HG02970 (cell line): ENCODE measurements around the gene SCN8A.
"Not testable (repeated sequence)": the region's sequence is repeated elsewhere in the genome, so short reads cannot be mapped to it uniquely, and the experiment has no call there.

Experiments
- ATAC-seq: cut with Tn5 transposase; IDR thresholded peaks from one replicate; pipeline ENCODE4 v1.9.1; 2021; ENCODE audit warnings: mild to moderate bottlenecking, moderate library complexity, moderate number of reproducible peaks; ENCODE audit not compliant: unreplicated experiment, low FRiP score

SCN8A gene

DNA sequence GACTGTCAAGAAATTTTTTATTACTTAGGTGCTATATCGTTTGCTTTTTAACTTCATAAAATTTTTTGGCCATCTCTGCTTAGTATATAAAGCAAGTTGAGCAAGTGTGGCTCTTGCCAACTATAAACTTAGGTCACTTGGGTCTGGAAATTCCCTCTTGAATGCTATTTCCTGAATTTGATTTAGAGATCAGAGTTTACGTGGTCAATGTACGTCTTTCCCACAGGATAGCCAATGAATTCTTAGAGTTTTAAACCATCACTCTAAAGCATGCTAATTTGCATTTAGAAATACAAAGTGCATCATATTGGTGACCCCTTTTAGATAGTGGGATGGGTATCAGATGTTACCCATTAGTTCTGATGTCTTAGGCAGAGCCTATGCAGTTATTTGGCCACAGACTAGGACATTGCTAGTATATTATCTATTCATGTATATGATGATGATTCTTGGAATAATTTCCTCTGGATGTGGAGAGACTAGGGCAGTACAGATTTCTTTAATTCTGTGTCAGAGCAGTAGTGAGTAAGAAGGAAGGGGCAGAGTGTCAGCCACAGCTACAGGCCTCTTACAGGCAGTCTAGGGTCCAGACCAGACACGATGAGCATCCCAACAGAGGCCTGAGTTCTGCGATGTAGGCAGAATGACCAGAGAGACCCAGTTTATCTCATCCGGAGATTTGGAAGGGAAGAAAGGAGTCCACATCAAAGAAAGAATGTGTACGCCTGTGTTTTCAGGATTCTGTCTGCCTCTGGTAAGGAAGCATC is 30.3 kb downstream of the SCN8A start:
- no peak for ATAC-seq

DNA sequence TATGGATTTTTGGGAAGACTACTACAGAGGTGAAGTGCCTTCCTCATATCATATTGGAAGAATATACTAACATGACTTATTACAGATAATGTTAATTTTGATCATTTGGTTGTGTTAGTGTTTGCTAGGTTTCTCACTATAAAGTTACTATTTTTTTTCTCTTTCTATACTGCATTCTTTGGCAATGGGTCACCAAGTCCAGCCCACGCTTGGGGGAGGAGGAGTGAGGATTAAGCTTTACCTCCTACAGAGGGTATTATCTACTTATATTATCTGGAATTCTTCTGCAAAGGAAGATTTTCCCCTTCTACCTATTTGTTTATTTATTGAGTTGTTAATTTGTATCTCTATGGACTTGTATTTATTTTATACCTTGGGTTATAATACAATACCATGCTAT is 31.5 kb downstream of the SCN8A start:
- ATAC-seq: no peak

DNA sequence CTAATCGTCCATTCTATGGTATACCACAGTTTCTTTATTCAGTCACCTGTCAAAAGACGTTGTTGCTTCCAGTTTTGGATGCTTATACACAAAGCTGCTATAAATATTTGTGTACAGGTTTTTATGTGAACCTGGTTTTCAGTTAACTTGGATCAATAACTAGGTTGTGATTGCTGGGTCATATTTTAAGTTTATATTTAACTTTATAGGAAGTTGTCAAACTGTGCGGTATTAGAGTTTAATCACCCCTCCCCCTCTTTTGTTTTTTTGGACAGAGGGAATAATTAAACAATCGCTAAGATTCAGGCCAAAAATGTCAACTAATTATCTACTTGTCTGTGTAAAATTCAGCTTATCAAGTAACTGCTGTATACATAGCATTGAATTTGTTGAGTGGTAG is 34.3 kb downstream of the SCN8A start:
- no peak for ATAC-seq

DNA sequence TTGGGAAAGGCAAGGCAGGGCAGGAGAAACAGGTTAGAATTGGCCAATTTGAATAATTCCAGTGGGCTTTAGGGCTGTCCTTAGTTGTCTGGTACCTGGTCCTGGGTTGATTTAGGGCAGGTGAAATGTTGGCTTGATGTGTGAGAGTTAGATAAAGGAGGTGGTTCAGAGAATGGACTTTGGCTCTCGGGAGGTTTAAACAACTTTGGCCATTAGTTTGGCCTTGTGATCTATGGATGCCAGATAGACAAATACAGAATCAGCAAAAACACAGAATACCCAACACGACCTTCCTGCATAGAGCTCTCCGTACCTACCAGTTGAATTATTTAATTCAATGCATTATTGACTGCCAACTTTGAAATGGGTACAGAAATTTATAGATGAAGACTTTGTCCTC is 35.1 kb downstream of the SCN8A start:
- no peak for ATAC-seq

DNA sequence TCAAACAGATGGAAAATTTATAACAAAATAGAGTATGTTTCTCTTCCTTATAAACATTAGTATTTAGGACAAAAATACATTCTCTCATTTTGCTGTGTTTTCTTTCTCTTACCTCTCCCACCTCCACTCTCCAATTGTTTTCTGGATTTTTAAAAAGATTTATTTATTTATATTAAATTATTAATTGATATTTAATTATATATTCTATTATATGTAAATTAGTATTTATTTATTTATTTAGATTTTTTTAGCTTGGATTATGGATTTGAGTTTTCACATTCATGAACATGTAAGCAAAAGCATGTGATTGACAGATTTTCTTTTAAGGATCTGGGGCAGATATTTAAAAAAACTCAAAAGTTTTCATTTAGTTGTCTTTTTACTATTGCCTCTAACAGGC is 35.6 kb downstream of the SCN8A start:
- no peak for ATAC-seq

DNA sequence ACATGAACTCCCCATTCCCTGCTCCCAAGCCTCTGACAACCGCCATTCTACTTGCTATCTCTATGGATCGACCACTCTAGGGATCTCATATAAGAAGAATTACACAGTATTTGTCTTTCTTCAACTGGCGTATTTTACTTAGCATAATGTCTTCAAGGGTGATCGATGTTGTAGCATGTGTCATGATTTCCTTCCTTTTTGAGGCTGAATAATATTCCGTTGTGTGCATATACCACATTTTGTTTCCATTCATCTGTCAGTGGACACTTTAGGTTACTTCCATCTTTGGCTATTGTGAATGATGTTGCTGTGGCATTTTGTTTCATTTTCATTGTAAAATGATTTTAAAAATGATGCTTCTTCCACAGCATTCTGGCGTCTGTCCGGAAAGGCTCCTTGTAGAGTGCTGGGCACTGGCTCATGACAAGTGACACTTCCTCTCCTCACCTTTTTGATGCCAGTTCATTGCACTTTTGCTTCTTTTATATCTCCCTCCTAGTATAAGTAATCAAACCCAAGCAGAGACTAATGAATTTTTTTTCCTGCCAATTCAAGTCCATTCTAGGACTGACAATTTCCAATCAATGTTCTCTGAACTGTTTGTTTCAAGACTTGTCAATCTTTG is 39.3 kb downstream of the SCN8A start:
- ATAC-seq: no peak

DNA sequence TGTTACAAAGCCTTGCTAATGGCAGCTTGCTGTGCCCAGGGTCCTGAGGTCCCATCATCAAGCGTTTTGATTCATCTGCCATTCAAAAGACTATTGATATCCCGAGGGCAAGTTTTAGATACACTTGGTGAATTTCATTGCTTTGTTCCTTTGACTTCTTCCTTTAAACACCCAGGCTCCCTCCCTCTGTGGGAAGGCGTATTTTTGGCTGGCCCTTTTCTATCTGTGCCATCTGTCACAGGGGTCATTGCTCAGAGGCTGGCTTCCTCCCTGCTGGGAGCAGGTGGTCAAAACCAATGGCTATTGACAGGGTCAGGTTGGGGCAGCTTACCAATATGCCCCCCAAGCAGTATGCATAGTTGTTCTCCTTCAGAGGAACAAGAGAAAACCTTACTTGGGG is 40.0 kb downstream of the SCN8A start:
- ATAC-seq: no peak

DNA sequence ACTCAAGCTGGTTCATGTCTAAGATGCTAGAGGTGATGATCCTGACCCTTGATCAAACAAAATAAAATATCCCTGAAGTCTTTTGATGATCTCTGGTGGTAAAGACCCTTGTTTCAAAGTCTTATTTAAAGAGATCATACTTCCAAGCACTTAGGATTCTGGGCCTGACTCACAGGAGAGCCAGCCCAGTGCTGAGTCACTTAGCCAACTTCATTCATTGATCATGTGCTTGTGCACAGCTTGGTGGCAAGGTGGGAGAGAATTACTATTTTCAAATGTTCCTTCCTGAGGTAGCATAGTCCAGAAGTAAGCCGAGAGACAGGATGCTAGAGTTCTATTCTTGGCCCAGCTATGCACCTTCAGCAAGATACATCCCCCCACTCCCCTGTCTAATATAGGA is 40.6 kb downstream of the SCN8A start:
- no peak for ATAC-seq

DNA sequence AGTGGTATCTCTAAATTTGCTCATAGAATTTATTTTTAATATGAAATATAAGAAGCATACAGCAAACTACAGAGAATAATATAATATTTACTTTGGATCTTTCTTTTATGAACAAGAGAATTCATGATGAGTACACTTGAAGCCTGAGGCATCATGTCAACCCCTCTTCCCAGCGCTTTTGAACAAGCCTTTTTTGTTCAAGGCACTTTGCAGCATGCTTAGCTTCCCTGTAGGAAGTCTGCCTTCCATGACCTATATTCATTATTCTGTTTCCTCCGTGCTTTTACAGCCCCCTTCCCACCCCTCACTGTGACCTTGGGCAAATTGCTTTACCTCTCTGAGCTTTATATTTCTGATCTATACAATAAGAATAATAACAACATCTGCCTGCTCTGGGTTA is 41.6 kb downstream of the SCN8A start:
- no peak for ATAC-seq

DNA sequence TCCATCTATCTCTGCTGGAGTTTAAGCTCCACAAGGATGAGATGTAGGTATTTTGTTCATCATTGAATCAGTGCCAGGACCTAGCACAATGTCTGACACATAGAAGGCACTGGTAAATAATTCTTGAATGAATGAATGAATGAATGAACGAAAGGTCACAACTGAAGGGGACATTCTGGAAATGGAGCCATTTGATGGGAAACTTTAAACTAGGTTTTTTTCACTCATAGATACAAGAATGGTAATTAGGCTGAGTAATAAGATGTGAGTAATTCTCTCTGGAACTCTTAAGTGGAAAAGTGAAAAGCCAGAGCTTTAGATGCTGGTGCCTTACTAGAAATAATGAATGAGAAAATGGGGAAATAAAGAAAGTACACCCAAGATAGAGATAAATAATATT is 44.3 kb downstream of the SCN8A start:
- ATAC-seq: no peak

DNA sequence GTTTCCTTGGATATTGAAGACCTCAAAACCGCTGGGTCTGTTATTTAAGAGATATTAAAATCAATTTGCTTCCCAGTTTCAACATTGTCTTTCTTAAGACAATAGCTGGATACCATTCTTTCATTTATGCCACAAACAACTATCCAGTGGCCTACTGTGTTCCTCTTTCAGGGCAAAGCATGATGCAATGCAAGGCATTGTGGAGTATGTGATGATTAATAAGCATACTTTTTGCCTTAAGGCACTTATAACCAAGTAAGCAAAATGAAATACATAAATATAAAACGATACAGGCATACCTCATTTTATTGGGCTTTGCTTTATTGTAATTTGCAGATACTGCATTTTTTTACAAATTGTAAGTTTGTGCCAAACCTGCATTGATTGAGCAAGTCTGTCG is 45.5 kb downstream of the SCN8A start:
- ATAC-seq: no peak

DNA sequence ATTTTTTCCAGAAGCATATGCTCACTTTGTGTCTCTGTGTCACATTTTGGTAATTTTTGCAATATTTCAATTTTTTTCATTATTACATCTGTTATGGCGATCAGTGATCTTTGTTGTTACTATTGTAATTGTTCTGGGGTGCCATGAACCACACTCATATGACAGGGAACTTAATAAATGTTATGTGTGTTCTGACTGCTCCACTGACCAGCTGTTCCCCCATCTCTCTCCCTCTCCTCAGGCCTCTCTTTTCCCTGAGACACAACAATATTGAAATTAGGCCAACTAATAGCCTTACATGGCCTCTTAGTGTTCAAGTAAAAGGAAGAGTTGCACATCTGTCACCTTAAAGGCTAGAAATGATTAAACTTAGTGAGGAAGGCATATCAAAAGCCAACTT is 46.0 kb downstream of the SCN8A start:
- no peak for ATAC-seq

DNA sequence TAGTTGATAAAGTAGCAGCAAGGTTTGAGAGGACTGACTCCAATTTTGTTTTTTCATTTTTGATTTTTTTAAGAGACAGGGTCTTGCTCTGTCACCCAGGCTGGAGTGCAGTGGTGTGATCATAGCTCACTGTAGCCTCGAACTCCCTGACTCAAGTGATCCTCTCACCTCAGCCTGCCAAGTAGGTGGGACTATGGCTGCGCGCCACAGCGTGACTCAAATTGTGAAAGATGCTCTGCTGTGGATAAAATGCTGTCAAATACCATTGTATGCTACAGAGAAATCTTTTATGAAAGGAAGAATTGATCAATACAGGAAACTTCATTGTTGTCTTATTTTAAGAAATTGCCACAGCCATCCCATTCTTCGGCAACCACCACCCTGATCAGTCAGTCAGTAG is 48.3 kb downstream of the SCN8A start:
- ATAC-seq: no peak

DNA sequence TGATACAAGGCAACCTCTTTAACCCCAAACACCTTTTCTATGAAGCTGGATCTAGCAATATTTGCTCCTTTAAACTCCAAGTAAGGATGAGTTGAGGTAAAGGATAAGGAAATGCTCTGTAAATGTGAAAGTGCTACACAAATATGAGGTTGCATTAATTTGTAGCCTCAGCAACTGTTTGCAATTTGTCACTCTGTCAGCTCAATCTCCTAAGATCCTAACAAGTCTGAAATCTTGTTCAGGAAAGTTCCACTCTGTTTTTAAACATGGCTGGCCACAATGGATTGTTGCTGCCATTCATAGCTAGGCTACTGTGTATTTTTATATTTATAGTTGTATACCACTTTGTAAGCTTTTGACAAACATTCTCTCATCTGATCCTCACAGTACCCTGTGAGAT is 51.3 kb downstream of the SCN8A start:
- ATAC-seq: no peak

DNA sequence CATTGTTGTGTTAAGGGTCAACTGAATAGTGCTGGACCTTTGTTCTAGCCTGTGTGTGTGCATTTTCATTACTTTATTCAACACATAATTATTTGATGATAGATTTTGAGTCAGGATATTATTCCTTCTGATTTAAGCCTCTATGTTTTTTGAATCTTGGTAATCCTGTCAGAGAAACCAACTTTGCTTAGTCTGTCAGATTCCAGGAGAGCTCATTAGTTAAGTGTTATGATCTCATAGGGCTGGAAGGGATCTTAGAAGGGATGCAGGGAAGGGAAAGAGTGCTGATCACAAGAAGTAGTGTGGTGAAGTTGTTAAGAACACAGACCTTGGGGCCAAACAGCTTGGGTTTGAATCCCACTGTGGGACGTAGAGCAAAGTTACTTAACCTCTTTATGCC is 52.9 kb downstream of the SCN8A start:
- no peak for ATAC-seq

DNA sequence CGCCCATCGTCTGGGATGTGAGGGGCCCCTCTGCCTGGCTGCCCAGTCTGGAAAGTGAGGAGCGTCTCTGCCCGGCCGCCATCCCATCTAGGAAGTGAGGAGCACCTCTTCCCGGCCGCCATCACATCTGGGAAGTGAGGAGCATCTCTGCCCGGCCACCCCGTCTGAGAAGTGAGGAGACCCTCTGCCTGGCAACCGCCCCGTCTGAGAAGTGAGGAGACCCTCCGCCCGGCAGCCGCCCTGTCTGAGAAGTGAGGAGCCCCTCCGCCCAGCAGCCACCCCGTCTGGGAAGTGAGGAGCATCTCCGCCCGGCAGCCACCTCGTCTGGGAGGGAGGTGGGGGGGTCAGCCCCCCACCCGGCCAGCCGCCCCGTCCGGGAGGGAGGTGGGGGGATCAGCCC is 53.7 kb downstream of the SCN8A start:
- ATAC-seq: not testable (repeated sequence)

DNA sequence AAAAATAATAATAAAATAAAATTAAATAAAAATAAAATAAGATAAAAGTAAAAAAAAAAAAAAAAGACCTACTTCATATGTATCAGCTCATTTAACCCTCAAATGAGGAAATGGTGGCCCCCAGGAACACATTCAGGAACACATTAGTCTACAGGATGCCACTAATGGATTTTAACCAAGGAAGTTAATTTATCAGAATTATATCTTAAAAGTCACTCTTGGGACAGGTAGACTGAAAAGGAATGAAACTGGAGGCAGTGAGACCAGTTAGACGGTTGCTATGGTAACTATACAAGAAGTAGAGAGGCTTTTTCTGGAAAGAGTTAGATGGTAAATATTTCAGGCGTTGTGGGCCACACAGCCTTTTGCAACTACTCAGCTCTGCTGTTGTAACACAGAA is 54.9 kb downstream of the SCN8A start:
- no peak for ATAC-seq

DNA sequence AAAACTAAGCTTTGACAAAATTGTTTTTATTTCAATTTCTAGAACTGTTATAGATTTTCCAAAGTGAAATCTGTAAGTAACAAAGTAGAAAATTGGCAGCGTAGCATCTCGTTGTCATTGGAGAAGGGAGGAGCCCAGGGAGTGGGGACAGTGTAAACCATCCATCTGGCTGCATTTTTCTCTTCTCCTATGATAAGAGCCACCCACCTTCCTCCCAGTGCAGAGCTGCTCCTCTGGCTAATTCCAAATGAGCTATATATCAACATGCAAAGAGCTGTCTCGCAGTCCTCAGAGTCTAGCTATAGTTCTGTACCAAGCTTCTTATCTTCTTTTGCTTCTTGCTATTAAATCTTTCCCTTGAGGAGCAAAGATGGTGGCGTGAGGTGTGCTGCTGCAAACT is 56.6 kb downstream of the SCN8A start:
- ATAC-seq: no peak

DNA sequence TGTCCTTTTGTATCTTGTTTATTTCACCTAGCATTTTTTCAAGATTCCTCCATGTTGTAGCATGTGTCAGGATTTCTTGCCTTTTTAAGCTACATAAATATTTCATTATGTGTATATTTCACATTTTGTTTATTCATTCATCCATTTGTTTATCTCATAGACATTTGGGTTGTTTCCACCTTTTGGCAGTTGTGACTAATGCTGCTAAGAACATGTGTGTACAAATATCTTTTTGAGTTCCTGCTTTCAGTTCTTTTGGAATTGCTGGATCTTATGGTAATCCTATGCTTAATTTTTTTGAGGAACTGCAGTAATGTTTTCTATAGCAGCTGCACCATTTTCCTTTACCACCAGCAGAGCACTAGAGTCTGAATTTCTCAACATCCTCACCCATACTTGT is 62.4 kb downstream of the SCN8A start:
- no peak for ATAC-seq

DNA sequence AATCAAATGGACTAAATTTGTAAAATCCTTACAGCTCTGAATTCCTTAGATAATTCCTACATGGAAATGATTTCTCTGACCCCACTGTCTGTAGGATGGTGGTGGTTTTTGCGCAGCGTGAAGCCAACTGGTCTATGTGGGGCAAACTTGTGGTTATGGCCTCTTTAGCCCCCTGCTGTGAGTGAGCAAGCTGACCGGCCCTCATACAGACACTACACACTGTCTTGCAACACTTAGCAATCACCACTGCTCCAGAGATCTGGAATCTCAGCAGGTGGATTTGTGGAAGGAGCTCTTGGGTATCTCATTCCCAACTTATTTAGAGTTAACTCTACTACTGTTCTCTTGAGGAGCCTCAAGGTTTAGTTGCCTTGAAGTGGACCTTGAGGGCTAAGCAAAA is 70.2 kb downstream of the SCN8A start:
- no peak for ATAC-seq

DNA sequence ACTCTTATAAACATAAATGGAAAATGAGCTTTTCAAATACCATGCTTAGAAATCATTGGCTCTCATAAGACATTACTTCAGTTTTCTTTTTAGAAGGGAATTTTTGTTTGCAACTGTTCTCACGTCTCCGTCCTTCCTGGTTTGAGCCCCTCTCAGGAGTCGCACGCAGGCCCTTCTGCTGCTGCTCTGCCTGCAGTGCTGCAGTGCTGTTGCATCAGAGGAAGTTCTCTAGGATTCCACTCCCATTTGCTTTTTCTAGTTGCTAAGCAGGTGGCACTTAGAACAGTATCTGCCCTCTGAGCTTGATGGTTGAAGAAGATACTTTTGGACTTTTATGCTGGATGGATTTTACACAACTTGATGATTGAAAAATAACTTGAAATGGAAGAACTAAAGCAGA is 70.8 kb downstream of the SCN8A start:
- ATAC-seq: no peak

DNA sequence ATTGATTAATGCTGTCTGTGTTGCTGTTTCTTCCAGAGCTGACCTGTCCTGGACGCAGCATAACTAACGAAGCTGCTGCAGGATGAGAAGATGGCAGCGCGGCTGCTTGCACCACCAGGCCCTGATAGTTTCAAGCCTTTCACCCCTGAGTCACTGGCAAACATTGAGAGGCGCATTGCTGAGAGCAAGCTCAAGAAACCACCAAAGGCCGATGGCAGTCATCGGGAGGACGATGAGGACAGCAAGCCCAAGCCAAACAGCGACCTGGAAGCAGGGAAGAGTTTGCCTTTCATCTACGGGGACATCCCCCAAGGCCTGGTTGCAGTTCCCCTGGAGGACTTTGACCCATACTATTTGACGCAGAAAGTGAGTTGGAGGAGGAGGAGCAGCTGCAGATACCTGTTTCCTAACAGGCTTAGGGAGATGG is 71.7 kb downstream of the SCN8A start:
- ATAC-seq: no peak
